HG03354 (cell line): ENCODE data around the gene SERINC5.
"Not testable (repeated sequence)": the region's sequence is repeated elsewhere in the genome, so short reads cannot be mapped to it uniquely, and the experiment has no call there.

Source experiments
- ATAC-seq: cut with Tn5 transposase; IDR thresholded peaks from one replicate; pipeline ENCODE4 v1.9.1; 2021; ENCODE audit warnings: mild to moderate bottlenecking; ENCODE audit not compliant: unreplicated experiment, poor library complexity, severe bottlenecking

Gene SERINC5

DNA sequence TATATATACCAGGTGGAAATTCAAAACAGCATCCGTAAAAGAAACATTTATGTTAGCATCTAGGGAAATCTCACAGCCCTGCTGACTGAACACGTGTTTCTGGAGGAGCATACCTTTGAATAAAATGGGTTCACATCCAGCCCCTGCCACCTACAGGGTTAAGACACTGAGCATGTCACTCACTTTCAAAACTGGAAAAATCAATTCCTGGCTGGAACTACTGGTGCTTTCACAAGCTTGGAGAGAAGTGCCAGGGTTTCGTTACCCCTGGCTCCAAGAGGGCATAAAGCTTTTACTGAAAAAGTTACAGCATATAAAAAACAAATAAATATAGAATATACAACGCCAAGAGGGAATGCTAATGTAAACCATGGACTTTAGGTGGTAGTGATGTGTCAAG lies 48.0 kb downstream of the SERINC5 start:
- no peak for ATAC-seq

DNA sequence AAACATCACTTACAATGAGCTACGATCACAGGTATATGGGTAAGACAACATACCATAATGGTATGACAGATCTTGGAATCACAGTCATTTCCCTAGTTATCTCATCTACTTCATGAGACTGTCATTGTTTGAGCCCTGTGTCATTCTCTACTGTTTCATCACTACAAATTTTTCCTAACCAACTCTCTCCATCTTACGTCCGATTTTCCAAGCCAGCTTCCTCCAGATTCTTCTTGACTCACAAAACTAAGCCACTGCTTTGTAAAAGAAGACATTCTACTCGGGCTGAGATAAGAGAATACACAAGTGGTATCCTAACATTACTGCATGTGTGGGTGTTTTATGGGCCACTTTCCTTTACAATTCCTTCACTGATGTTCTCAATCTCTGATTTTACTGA lies 49.6 kb downstream of the SERINC5 start:
- ATAC-seq = no peak

DNA sequence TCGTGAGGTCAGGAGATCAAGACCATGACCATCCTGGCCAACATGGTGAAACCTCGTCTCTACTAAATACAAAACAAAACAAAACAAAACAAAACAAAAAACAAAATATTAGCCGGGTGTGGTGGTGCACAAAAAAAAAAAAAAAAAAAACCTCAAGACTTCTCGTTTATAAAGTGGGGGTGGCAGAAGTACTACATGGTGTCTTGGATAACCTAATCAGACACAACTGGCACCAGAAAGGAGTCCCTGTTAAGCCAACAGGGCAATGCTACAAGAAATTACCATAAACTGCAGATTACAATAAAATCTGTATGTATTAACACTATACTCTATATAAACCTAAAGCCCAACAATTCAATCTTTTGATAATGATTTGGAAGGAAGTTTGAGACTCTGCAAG lies 50.0 kb downstream of the SERINC5 start:
- no peak for ATAC-seq

DNA sequence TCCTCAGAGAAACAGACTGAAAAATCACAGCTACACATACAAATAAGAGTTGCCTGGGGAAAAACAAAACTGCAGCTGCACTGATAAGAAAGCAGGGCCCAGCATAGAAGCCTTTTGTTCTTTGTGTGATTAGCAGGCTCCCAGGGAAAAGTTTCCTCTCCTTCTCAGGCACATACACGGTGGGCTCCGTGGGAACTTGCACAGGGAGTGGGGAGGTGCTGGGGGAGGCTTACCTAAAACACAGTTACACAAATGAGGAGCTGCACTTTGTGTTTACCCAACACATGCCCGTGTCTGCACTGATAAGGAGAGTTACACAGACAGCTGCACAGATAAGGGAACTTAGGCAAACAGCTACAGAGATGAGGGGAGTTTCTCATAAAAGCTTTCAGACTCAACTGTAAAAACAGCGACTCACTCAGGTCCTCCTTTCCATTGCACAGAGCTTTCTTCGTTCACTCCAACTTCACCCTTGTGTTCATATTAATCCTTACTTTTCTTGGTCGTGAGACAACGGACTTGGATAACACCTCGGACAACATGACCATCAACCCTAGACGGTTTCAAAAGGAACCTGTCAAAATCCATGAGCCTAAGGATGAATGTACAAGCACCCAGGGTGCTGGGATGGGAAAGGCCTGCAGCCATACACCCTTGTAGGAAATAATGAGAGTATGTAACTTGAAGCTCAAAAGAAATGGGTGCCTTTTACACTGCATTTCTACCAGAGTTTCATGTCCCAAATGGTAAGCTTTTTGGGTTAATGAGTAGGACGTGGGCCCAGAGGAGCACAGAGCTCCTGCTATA lies 50.8 kb downstream of the SERINC5 start:
- no peak for ATAC-seq

DNA sequence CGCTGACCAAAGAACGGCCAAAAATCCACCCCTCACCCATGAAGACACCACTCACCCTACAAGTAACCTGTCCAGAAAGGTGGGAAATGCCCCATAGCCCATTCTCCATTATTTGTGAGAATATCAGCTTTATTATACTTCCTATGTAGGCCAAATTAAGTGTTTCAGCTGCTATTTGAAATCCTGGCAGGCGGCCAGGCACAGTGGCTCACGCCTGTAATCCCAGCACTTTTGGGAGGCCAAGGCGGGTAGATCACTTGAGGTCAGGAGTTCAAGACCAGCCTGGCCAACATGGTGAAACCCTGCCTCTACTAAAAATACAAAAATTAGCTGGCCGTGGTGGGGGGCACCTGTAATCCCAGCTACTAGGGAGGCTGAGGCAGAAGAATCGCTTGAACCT lies 54.1 kb downstream of the SERINC5 start:
- not testable (repeated sequence) for ATAC-seq

DNA sequence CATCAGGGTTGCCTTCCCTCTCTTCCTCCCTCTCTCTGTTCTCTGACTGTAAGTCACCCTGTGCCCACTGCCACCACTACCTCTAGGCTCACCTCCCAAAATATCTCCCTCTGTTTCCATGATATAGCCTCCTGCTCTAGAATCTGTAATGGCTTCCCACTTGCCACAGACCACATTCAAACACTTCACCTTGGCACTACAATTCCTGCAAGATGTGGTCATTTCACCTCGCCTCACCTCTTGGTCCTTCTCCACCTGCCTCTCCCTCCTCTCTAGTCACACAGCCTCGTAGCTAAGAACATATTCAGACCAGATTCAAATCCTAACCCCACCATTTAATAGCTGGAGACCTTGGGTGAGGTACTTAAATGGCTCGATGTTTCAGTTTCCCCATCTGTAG lies 56.9 kb downstream of the SERINC5 start:
- no peak for ATAC-seq

DNA sequence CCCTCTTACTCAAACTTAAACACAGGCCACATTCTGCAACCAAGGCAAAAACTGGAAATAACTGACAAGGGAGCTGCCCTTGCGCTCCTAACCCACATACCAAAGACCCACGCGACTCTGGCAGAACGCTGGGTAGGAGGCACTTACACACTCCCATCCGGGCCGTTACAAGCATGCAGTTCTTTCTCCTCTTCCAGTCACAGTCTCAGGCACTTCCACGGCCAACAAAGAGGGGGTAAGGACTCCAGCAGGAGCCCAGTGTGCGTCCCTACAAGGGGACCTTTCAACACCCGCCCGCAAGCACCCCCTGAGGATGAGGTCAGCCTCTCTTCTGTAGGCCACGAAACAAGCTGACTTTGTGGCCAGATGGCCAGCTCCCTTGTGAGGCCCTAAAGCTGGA lies 57.4 kb downstream of the SERINC5 start:
- ATAC-seq = no peak

DNA sequence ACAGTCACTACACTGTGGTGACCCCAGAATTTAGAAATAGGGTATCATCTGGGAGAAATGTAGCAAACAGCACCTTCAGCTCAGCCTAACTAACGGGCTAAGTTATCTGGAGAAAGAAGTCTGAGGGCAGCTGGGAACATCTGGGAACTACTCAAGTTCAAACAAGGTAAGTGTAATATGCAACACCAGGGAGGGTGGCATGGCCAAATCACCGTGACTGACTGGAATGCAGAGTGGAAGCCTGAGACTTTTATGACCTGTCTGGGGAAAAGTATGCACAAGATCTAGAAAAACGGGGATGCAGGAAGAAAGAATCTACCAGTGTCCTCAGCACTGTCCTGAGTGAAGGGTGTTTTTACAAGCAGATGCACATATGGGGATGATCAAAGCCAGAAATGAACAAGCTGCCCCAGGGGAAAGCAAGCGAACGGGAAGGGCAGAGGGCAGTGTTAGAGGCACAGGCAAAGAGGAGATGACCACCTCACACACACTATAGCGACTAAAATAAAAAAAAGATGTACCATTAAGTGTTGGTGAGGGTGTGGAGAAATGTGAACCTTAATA lies 59.9 kb downstream of the SERINC5 start:
- ATAC-seq = no peak

DNA sequence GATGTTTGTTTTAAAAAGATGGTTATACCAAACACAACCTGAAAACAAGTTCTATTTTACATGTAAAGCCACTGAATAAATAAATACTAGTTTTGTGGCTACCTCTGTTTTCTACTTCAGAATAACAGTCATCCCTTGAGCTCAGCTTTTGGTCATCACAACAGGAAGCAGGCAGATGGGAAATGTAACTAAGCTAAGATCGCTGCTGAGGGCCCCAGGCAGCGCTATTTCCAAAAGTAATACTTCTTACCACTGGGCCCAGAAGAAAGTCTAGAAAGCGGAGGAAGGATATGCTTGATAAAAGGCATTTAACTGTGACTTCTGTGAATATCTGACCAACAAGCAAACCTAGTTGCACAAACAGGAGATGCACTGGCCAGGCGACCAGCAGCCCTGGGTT lies 61.4 kb downstream of the SERINC5 start:
- ATAC-seq = no peak

DNA sequence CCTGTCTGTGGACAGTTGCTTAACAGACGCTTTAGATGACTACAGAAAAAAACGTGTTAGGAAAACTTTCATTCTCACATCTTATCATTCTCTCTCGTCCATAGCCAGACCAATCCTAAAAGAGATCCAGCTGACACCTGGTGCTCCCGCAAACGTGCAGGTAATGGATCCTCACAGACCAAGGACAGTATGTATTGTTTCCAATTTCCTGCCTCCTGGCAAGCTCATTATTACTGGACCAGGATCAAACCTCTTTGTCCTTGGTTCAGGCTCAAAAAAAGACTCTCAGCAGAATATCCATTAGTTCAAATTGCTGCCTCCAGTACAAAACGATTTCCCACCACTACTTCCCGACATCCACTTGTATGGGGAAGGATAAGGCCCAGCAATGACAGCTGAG lies 62.4 kb downstream of the SERINC5 start:
- ATAC-seq = no peak

DNA sequence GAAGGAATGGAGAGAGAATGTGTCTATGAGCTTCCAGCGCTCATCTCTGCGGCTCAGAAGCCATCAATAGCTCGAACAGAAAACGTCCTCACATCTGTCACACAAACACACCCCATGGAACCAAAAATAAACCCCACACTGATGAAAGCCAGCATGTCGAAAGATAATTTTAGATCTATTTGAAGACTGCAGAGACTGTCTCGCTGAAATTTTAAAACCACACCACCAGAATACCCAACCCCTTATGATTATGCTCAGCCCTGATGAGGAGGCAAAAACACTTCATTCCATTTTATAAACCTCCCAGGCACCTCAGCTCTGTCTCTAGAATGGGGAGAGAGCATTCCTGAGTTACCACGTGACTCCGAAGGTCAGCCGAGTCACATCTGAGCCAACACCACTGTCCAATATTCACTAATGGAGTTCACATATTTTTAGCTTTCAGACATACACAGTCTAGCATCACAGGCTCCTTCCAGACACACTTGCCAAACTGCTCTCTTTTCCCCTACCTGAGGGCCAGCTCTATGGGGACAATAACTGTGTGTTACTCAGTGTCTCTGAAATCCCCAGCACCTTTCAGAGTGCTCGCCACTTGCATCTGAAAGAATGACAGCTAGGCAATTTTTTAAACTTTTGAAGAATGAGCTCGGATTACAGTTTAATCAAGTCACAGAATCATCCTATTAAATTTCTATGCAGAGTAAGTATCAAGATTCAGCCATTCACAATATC lies 63.2 kb downstream of the SERINC5 start:
- no peak for ATAC-seq

DNA sequence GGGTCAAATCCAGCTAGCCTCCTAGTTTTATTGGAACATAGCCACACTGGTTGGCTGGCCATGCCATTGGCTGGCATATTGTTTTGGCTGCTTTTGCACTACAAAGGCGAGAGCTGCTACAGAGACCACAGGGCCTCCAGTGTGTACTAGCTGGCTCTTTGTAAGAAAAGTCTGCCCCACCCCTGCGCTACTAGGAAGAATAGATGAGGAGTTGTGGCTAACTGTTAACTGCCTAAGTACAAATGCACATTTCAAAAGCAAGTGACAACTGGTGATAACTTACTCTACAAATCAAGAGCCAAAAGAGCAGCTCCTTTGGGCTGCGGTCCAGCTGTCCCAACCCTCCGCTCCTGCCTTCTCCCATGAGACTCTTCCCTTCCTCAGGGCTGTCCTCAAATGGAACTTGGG lies 63.9 kb downstream of the SERINC5 start:
- ATAC-seq = no peak

DNA sequence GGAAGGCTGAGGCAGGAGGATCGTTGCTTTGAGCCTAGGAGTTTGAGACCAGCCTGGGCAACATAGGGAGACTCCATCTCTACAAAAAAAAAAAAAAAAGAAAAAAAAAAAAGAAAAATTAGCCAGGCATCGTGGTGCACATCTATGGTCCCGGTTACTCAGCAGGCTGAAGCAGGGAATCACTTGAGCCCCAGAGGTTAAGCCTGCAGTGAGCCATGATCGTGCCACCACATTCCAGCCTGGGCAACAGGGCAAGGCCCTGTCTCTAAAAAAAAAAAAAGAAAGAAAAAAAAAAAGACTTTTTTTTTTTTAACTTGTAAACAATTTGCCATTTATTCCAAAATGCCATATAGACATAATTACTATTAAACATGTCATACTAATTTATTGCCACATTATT lies 64.5 kb downstream of the SERINC5 start:
- ATAC-seq = no peak

DNA sequence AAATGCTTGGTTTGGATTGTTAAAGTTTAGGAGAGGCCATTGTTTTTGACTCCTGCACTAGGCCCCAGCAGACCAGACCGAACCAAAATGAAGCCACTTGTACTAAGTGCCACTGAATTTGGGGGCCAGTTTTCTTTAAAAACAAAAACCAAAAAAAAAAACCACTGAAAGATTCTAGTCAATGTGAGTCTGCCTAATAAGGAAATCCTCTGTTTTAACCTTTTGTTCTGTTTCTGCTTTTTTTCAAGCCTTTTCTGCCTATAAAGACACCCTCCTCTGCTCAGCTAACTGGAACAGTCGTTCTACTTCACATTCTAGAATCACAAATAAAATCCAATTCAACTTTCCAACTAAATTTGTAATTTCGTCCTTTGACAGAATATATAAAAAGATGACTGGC lies 64.9 kb downstream of the SERINC5 start:
- ATAC-seq = no peak

DNA sequence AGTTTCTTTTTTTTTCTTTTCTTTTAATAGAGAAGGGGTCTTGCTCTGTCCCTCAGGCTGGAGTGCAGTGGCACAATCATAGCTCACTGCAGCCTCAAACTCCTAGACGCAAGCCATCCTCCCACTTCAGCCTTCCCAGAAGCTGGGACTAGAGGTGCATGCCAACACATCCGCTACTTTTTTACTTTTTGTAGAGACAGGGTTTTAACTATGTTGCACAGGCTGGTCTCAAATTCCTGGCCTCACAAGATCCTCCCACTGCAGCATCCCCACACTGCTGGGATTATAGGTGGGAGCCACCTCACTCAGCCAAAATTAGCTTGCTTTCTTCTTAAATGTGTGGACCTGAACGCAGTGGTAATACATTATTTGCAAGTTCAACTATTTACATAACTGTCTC lies 66.1 kb downstream of the SERINC5 start:
- no peak for ATAC-seq

DNA sequence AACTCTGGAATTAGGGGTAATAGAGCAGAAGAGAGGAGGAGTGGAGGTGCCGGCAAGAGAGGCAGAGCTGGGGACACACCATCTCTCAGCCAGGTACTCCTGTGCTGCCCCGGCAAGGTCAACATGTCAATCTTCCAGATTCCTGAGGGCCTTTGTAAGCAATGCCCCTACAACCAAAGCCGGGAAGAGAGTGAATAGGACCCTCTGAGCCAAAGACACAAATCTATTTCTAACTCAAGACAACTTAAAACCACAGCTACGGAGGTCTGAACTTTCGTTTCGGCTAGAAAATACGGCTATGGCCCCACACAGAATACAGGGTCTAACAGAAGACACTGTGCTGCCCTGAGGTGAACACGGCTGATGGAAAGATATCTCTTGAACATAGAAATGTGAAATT lies 66.6 kb downstream of the SERINC5 start:
- ATAC-seq = no peak

DNA sequence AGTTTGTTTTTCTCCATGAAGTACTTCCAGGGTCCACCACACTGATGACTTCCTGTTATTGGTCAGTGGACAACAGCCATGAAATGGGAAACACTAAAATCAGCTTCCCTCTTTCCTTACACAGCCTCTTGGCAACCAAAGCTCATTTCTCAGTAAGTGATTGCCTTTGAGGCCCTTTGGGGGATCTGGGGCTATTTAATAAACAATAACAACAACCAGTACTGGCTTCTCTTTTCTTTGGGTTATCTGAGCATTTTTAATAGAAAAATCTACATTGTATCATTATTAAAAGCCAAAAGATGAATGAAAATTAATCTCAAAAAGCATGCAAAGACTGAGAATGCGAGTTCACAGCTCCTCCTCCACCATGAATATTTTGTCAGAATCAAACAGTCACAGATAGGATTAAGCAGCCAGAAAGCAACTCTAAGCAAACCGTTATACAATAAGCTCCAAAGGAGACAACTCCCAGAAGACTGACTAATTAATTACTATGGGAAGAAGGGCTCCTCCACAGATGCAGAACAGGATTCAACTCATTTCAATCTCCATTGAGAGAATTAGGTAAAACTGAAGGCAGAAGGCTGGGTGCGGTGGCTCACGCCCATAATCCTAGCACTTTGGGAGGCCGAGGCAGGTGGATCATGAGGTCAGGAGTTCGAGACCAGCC lies 68.3 kb downstream of the SERINC5 start:
- no peak for ATAC-seq

DNA sequence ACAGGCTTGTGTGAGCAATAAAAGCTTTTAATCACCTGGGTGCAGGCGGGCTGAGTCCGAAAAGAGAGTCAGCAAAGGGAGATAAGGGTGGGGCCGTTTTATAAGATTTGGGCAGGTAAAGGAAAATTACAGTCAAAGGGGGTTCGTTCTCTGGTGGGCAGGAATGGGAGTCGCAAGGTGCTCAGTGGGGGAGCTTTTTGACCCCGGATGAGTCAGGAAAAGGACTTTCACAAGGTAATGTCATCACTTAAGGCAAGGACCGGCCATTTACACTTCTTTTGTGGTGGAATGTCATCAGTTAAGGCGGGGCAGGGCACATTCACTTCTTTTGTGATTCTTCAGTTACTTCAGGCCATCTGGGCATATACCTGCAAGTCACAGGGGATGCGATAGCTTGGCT lies 70.3 kb downstream of the SERINC5 start:
- not testable (repeated sequence) for ATAC-seq

DNA sequence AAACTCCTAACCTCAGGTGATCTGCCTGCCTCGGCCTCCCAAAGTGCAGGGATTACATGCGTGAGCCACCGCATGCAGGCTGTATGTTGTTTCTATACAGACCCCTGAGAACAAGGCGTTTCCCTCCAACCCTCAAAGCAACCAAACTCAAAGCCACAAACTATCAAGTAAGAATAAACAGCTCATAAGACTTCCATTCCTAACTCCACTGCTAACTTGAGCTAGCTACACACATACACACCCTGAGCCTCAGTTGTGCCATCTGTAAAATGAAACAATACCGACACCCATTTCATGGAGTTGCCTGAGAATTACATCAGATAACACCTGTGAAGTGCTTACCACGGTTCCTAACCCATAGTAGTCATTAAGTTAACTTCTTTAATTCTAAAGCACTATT lies 70.8 kb downstream of the SERINC5 start:
- no peak for ATAC-seq

DNA sequence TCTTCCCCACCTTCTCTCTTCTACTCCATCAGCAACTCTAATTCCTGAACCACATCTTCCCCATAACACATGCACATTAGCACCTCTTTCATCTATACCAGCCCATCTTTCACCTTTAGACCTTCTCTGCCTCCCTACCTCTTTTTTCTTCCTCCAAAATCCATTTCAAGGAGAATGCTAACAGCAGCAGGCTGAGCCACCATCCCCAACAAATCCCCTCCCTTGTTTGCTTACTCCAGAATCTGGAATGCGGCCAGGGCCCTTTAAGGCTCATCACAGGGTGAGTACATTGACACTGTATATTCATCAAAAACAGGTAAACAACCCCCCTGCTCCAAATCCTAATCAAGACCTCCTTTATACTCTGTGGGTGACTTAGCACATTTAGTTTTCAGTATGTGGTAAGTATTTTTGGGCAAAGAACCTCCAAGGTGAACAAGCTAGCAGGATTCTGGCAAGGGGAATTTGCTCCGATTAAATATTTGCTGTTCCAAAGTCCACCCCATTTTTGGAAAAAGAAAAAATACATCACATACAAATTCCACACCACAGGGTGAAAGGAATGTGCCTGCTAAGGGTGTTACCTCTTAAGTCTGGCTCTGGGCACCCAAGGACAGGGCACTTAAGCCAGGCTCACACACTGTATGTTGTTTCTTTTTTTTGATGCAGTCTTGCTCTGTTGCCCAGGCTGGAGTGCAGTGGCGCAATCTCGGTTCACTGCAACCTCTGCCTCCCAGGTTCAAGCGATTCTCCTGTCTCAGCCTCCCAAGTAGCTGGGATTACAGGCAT lies 71.4 kb downstream of the SERINC5 start:
- ATAC-seq = no peak
